ENCODE results near the gene SAMD10.
"Not testable (repeated sequence)": the region's sequence is repeated elsewhere in the genome, so short reads cannot be mapped to it uniquely, and the experiment has no call there.

SAMD10 gene

DNA sequence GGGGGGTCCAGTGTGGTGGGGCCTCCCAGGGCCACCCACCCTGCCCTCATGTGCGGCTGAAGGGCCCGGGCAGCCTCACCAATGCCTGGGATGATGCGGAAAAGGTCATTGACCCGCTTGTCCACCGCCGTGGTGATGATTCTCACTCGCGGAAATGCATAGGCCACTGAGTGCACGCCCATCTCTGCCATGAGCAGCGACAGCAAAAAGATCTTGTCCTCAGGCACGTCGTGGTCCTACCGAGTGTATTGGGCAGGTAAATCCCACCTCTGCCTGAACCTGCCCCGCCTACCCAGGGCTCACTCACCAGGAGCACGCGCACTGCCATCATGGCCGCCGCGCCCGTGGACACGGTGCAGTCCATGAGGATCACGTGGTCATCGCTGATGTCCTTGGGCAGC lies 39.4 kb downstream of the SAMD10 start:
- no peak overlapping the region for H3K27ac ChIP-seq (ENCODE audit: insufficient read depth, low read depth, low read length, poor library complexity, severe bottlenecking)
- H3K27me3 ChIP-seq (ENCODE audit: control insufficient read depth, insufficient read depth, low read length, poor library complexity, severe bottlenecking), result no peaks in the 10 kb centered on the region
- 95% methylated on average over 23 of the region's 23 CpGs for WGBS, 2 experiments
- no peaks in the 10 kb centered on the region for H3K4me1 ChIP-seq (ENCODE audit: control insufficient read depth, insufficient read depth, low read length)
- no peaks in the 10 kb centered on the region for H3K9me3 ChIP-seq (ENCODE audit: control insufficient read depth, low read length)
- no peak overlapping the region for H3K4me3 ChIP-seq (ENCODE audit: insufficient read depth, low read depth, low read length)
- H3K36me3 ChIP-seq (ENCODE audit: control insufficient read depth, insufficient read depth, low read length), result peaks cover 18% of the 10 kb centered on the region

DNA sequence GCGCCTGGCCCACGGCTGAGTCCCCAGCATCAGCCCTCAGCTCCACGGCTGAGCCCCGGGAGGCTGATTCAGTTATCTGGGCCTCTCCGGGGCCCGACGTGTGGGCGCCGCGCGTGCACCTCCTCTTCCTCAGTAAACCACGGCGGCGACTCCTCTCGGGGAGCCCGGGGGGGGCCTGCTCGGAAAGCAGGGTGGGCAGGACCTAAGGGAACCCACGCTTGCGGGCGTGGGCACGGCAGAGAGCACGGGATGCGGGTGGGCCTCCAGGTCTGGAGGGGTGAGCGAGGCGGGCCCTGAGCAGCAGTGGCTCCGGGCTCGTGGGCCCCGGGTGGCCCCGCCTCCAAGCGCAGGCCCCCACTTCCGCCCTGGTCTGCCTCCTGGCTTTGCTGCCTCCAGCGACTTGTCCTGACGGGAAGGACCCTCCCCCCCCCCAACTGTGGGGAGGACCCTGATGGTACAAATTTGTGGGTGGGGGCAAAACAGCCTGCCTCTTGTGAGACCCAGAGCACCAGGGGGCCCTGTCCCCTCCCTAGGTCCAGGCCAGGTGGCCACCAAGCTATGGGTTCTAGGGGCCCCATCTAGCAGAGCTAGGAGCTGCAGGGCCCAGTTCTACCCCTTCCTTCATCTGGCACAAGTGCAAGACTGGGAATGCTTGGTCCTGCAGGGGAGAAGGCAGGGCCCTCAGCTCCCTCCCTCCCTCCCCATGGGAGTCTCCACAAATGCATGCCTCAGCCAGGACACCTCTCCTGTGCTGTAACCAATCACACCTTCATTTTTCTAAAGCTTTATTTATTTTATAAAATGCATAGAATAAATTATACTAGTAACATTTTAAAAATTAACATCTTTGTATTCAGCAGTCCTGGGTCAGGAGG lies 40.1 kb downstream of the SAMD10 start:
- Histone ChIP-seq H3K27me3 (ENCODE audit: control insufficient read depth, insufficient read depth, low read length, poor library complexity, severe bottlenecking) (no peaks in the 10 kb centered on the region), H3K27ac (ENCODE audit: insufficient read depth, low read depth, low read length, poor library complexity, severe bottlenecking) (no peak overlapping the region), H3K4me1 (ENCODE audit: control insufficient read depth, insufficient read depth, low read length) (no peaks in the 10 kb centered on the region), H3K4me3 (ENCODE audit: insufficient read depth, low read depth, low read length) (no peak overlapping the region), H3K9me3 (ENCODE audit: control insufficient read depth, low read length) (no peaks in the 10 kb centered on the region), H3K36me3 (ENCODE audit: control insufficient read depth, insufficient read depth, low read length) (peaks cover 20% of the 10 kb centered on the region)
- 96% methylated on average over 31 to 33 of the region's 33 CpGs for WGBS, 2 experiments

DNA sequence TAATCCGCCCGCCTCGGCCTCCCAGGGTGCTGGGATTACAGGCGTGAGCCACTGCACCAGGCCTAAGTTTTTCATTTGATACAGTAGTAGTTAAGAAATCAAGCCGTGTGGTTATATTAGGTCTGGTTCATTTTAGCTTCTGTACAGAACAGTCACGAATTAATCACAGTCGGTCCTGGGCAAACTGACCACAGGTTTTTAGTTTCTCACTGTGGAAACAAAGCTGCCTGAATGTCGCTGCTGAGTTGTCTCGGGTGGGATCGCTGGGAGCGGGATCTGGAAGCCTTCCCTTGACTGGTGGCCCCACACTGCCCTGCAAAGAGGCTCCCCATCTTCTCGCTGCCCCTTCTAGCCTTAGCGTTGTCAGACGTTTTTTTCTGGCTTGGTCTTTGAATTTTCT lies 41.8 kb downstream of the SAMD10 start:
- 90 to 93% methylated on average over 14 of the region's 14 CpGs for WGBS, 2 experiments
- H3K4me3 ChIP-seq (ENCODE audit: insufficient read depth, low read depth, low read length), result no peak overlapping the region
- H3K4me1 ChIP-seq (ENCODE audit: control insufficient read depth, insufficient read depth, low read length), result no peaks in the 10 kb centered on the region
- H3K27me3 ChIP-seq (ENCODE audit: control insufficient read depth, insufficient read depth, low read length, poor library complexity, severe bottlenecking), result no peaks in the 10 kb centered on the region
- no peak overlapping the region for H3K27ac ChIP-seq (ENCODE audit: insufficient read depth, low read depth, low read length, poor library complexity, severe bottlenecking)
- peaks cover 19% of the 10 kb centered on the region for H3K36me3 ChIP-seq (ENCODE audit: control insufficient read depth, insufficient read depth, low read length)
- H3K9me3 ChIP-seq (ENCODE audit: control insufficient read depth, low read length), result no peaks in the 10 kb centered on the region

DNA sequence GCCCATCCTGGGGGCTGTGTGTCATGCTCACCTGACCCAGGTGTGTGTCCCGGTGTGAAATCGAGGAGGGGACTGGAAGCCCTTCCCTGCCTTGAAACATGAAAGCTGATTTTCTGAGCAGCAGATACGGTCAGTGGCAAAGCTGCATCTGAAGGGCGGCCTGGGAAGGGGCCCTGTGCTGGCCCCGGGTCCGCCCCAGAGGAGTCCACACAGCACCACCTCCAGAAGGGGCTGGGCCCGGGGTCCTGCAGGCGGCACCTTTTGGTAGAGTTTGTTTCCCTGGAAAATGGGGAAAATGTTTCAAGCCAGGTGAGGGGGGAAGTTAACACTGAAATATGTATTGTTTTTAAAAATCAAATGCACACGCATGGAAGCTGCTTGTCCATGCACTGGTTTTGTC lies 44.0 kb downstream of the SAMD10 start:
- WGBS, 2 experiments, result 96 to 97% methylated on average over 9 of the region's 9 CpGs
- H3K27me3 ChIP-seq (ENCODE audit: control insufficient read depth, insufficient read depth, low read length, poor library complexity, severe bottlenecking), result no peaks in the 10 kb centered on the region
- H3K9me3 ChIP-seq (ENCODE audit: control insufficient read depth, low read length), result no peaks in the 10 kb centered on the region
- no peak overlapping the region for H3K4me3 ChIP-seq (ENCODE audit: insufficient read depth, low read depth, low read length)
- H3K36me3 ChIP-seq (ENCODE audit: control insufficient read depth, insufficient read depth, low read length), result peaks cover 35% of the 10 kb centered on the region
- H3K27ac ChIP-seq (ENCODE audit: insufficient read depth, low read depth, low read length, poor library complexity, severe bottlenecking), result no peak overlapping the region
- H3K4me1 ChIP-seq (ENCODE audit: control insufficient read depth, insufficient read depth, low read length), result no peaks in the 10 kb centered on the region

DNA sequence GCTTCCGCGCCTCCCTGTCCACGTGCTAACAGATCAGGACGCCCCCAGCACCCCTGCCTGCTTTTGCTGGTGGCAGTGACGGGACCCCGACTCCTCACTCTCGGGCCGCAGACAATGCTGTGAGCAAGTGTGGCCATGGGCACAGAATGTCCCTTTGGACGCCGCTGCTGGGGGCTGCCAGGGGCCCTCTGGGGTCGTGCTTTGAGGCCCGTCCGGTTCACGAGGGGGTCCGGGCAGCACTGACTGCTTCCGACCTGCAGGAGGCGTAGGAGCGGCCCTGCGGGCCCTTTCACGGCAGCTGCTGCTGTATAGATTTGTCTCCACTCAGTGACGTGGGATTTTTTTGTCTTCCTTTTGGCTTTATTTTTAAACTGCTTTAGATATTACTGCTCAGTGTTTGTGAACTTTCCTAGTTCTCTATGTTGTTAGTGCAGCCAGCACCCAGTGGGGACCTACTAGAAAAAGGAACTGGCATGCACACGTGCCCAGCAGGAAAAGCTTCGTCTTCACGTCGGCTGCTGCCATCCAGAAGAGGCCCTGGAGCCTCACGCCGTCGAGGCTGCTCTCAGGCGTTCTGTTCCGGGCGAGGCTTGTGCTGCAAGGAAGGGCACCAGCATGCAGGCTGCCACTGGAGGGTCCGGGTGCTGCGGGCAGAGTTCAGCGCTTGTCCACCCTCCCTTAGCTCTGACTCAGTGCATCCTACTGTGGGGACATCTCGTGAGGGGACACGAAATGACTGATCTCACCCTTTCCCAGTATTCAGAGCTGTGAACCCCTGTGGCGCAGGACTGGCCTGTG lies 45.0 kb downstream of the SAMD10 start:
- Histone ChIP-seq H3K36me3 (ENCODE audit: control insufficient read depth, insufficient read depth, low read length) (peaks cover 44% of the 10 kb centered on the region), H3K27me3 (ENCODE audit: control insufficient read depth, insufficient read depth, low read length, poor library complexity, severe bottlenecking) (no peaks in the 10 kb centered on the region), H3K27ac (ENCODE audit: insufficient read depth, low read depth, low read length, poor library complexity, severe bottlenecking) (no peak overlapping the region), H3K4me1 (ENCODE audit: control insufficient read depth, insufficient read depth, low read length) (no peaks in the 10 kb centered on the region), H3K9me3 (ENCODE audit: control insufficient read depth, low read length) (no peaks in the 10 kb centered on the region), H3K4me3 (ENCODE audit: insufficient read depth, low read depth, low read length) (no peak overlapping the region)
- 88 to 90% methylated on average over 37 of the region's 37 CpGs for WGBS, 2 experiments

DNA sequence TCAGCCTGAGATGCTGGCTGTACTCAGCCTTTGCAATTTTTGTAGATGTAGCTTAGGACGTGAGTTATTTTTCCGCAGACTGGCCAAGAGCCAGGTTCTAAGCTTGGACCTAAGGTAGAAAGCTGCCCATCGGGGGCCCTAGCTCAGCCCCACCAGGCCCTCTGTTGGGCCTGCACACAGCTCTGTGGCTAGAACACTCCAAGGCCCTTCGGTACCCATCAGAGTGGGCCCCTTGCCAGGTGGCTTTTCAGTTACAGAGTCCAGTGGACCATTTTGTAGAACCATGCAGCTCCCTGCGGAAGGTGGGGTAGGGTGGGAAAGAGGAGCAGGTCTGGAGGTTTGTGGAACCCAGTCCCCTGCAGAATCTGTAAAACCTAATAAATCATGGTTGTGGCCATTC lies 45.8 kb downstream of the SAMD10 start:
- Histone ChIP-seq H3K36me3 (ENCODE audit: control insufficient read depth, insufficient read depth, low read length) (peaks cover 44% of the 10 kb centered on the region), H3K4me1 (ENCODE audit: control insufficient read depth, insufficient read depth, low read length) (no peaks in the 10 kb centered on the region), H3K27ac (ENCODE audit: insufficient read depth, low read depth, low read length, poor library complexity, severe bottlenecking) (no peak overlapping the region), H3K4me3 (ENCODE audit: insufficient read depth, low read depth, low read length) (no peak overlapping the region), H3K9me3 (ENCODE audit: control insufficient read depth, low read length) (no peaks in the 10 kb centered on the region), H3K27me3 (ENCODE audit: control insufficient read depth, insufficient read depth, low read length, poor library complexity, severe bottlenecking) (no peaks in the 10 kb centered on the region)
- 94 to 96% methylated on average over 5 of the region's 5 CpGs for WGBS, 2 experiments

DNA sequence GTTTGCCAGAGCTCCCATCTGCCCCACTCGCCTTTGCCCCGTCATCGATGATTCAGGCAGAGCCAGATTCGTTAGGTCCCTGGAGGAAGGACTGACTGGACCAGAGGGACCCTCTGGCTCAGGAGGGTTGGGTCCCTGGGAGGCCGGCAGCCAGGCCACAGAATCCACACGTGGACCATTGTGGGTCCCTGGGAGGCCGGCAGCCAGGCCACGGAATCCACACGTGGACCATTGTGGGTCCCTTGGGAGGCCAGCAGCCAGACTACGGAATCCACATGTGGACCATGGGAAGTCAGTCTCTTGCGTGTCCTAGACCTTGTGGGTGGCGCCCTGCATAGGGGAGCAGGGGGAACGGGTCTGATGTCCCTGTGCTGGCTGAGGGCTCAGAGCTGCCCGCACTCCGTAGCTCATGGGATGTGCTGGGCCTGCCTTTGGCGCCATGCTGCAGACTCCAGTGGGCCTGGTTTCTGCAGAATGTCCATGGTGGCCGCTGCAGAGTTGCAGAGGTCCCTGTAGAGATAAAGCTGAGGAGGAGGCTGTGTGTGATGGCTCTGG lies 46.8 kb downstream of the SAMD10 start:
- Histone ChIP-seq H3K4me3 (ENCODE audit: insufficient read depth, low read depth, low read length) (no peak overlapping the region), H3K36me3 (ENCODE audit: control insufficient read depth, insufficient read depth, low read length) (peaks cover 48% of the 10 kb centered on the region), H3K27ac (ENCODE audit: insufficient read depth, low read depth, low read length, poor library complexity, severe bottlenecking) (no peak overlapping the region), H3K27me3 (ENCODE audit: control insufficient read depth, insufficient read depth, low read length, poor library complexity, severe bottlenecking) (no peaks in the 10 kb centered on the region), H3K9me3 (ENCODE audit: control insufficient read depth, low read length) (no peaks in the 10 kb centered on the region), H3K4me1 (ENCODE audit: control insufficient read depth, insufficient read depth, low read length) (no peaks in the 10 kb centered on the region)
- 97% methylated on average over 17 of the region's 17 CpGs for WGBS, 2 experiments

DNA sequence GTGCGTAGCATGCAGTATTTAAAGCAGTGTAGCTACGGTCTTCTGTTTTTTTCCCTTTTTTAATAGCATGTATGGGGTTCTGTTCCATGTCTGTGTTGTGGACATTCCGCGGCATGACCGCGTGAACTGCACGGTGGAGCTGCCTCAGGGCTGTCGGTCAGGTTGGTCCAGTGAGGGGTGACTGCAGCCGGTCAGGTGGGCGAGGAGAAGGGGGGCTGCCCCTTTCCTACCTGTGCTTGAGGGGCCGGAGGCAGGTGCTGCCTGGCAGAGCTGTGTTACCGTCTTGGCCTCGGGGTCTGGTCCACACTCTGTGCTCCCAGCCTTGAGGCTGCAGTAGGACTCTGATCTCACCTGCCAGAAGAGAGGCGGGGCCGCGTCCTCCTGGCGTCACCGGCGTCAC lies 47.7 kb downstream of the SAMD10 start:
- Histone ChIP-seq H3K27ac (ENCODE audit: insufficient read depth, low read depth, low read length, poor library complexity, severe bottlenecking) (no peak overlapping the region), H3K4me3 (ENCODE audit: insufficient read depth, low read depth, low read length) (no peak overlapping the region), H3K4me1 (ENCODE audit: control insufficient read depth, insufficient read depth, low read length) (no peaks in the 10 kb centered on the region), H3K36me3 (ENCODE audit: control insufficient read depth, insufficient read depth, low read length) (peaks cover 48% of the 10 kb centered on the region), H3K9me3 (ENCODE audit: control insufficient read depth, low read length) (no peaks in the 10 kb centered on the region), H3K27me3 (ENCODE audit: control insufficient read depth, insufficient read depth, low read length, poor library complexity, severe bottlenecking) (no peaks in the 10 kb centered on the region)
- WGBS, 2 experiments, result 96 to 97% methylated on average over 19 of the region's 19 CpGs

DNA sequence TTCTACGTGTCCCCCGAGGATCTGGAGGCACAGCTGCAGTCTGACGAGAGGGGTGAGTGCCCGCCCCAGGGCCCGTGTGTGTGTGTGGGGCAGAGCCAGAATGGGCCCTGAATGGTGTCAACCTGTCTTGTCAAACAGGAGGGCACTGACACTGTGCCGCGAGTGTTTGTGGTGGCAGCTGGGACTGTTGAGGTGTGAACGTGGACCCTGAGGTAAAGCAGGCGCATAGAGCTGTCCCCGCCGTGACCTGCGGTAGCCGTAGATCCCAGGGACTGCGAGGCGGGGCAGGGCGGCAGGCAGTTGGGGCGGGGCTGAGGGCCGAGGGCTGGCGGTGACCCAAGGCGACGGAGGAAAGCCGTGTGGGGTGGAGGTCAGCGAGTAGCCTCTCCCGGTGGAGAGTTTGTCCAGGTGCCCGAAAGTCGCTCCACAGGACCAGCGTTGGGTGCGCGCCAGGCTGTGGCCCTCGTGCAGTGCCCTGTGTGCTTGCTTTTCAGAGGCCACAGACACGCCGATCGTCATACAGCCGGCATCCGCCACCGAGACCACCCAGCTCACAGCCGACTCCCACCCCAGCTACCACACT lies 48.4 kb downstream of the SAMD10 start:
- Histone ChIP-seq H3K27me3 (ENCODE audit: control insufficient read depth, insufficient read depth, low read length, poor library complexity, severe bottlenecking) (no peaks in the 10 kb centered on the region), H3K36me3 (ENCODE audit: control insufficient read depth, insufficient read depth, low read length) (peaks cover 48% of the 10 kb centered on the region), H3K9me3 (ENCODE audit: control insufficient read depth, low read length) (no peaks in the 10 kb centered on the region), H3K4me1 (ENCODE audit: control insufficient read depth, insufficient read depth, low read length) (no peaks in the 10 kb centered on the region), H3K27ac (ENCODE audit: insufficient read depth, low read depth, low read length, poor library complexity, severe bottlenecking) (no peak overlapping the region), H3K4me3 (ENCODE audit: insufficient read depth, low read depth, low read length) (no peak overlapping the region)
- 95 to 96% methylated on average over 37 of the region's 37 CpGs for WGBS, 2 experiments

DNA sequence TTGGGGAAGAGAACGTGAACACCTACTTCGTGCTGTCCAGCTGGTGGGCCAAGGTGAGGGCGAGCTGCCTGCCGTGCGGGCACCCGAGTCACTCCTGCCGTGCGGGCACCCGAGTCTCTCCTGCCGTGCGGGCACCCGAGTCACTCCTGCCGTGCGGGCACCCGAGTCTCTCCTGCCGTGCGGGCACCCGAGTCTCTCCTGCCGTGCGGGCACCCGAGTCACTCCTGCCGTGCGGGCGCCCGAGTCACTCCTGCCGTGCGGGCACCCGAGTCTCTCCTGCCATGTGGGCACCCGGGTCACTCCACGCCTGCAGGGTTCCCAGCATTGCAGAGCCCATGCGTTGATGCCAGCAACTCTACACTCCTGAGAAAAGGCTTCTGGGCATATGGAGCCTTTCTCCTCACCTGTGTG lies 50.0 kb downstream of the SAMD10 start:
- 96 to 97% methylated on average over 31 of the region's 31 CpGs for WGBS, 2 experiments
- H3K9me3 ChIP-seq (ENCODE audit: control insufficient read depth, low read length); H3K4me1 ChIP-seq (ENCODE audit: control insufficient read depth, insufficient read depth, low read length); H3K4me3 ChIP-seq (ENCODE audit: insufficient read depth, low read depth, low read length); H3K27me3 ChIP-seq (ENCODE audit: control insufficient read depth, insufficient read depth, low read length, poor library complexity, severe bottlenecking); H3K27ac ChIP-seq (ENCODE audit: insufficient read depth, low read depth, low read length, poor library complexity, severe bottlenecking): not testable (repeated sequence)
- peaks cover 41% of the 10 kb centered on the region for H3K36me3 ChIP-seq (ENCODE audit: control insufficient read depth, insufficient read depth, low read length)
